ENCODE results near the gene ENOX2.

Gene ENOX2

DNA sequence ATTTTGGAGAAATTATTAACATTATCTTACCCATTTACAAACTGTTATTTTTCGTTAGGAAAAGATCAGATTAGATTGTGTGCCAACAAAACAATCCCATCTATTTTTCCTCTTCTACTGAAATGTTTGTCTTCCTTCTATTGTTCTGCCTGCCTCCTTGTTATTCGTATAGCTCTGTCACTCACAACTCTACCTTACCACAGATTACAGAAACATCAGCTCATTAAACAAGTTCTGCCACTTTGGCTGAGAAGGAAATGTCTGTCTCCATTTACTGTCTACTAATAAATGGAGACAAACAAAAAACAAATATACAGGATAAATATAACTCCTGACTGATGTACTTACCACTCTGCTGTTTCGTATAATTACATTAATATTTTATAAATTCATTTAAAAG, 211.4 kb downstream of the ENOX2 start:
- no peak for DNase-seq

DNA sequence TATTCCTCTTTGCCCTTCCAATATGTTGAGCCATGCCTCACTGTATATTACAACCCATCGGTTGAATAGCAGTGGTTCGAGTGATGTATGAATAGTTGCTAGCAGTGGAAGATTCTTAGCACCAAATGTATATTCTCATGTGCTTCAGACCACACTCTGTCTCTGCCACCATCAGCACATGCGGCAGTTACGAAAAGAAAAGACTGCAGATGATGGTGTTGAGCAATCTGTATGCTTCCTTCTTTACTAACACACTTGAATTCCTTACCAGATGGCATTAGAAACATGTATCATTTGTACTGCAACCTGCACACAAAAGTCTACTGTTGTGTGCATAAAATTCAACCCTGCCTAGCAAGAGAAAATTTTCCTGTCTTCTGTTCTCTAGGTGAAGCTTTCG, 214.6 kb downstream of the ENOX2 start:
- DNase-seq, result no peak

DNA sequence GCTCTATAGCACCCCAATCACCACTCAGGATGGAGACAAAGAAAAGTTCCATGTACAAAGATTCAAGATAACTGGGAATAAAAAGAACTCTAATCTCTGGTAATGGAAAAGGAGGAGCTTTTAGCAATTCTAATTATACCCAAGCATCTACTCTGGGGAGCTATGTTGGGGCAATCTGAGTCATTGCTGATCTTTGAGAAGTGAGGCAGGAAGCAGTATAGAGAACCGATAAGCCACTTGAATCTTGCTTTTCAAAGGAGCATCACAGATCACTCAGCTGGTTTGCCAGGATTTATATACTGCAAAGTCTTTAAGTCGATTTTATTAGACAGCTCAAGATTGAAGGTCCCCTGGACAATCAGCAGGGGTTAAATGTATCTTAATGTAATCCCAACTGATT, 220.0 kb downstream of the ENOX2 start:
- no peak for DNase-seq

DNA sequence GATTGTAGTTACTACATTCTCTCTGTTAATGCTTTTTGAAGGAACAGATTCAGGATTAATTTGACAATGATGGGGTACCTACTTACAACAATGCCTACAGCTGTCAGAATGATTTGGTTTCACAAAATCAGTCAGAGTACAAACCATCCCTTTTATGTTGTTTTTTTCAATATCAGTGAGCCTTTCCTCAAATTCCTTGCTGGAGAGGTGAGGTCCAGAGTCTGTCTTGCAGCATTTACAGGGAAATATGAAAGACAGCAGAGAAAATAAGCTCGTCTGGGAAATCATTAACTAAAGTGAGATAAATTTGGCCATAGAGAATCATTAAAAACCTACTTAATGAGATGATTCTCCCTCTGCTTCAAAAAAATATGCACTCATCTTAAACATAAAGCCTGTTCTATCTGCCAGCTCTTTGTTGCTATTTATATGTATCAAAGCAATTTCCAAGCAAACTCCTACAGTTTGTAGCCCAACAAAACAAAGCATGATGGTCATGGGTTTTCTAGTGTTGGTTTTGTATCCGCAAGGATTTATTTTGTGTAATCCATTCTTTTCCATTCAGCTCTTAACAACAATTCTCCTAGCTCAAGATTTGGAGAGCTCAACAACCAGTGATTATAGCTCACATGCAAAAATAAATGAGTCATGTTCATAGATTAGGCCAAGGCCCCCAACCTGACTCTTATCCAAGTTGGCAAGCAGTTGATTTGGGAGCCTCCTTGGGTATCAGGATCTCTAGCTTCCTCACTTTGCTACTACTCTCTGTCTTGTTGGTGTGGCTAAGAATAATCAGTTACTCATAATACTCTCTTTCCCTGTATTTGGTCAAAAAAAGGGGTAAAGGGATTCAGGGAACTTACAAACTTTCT, 222.6 kb downstream of the ENOX2 start:
- DNase-seq, result no peak

DNA sequence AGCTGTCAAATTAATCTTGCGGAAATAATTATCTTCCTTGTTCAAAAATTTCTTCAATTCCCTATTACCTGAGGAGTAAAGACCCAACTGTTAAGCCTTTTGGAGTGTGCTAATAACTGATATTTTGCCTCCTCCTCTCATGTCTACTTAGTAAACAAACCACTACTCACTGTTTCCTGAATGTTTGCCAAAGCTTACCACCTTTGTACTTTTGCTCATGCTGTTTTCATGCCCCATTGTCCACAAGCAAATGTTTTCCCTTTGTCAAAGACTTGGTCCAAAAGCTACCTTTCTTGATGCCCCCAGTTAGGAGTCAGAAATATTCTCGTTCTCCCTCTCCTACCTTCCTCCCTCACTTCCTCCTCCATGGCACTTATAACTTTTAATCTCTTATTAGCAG, 226.1 kb downstream of the ENOX2 start:
- no peak for DNase-seq

DNA sequence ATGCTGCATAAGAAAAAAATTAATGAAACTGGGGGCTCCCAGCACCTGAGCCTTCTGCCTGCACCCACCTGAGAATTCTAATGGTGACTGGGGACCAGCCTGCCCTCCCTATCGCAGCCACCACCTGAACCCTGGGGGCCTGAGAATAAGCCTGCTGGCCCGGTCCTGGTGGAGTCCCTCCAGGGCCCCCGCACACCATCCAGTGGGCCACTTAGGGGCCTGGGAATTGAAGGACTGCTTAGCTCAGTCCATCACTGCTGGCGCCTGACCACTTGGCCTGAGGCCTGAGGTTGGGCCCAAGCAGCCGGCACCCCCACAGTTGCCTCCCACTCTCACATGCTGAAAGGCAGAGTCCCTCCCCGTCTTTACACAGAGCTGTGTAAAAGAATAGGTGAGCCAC, 230.8 kb downstream of the ENOX2 start:
- DNase-seq, result no peak

DNA sequence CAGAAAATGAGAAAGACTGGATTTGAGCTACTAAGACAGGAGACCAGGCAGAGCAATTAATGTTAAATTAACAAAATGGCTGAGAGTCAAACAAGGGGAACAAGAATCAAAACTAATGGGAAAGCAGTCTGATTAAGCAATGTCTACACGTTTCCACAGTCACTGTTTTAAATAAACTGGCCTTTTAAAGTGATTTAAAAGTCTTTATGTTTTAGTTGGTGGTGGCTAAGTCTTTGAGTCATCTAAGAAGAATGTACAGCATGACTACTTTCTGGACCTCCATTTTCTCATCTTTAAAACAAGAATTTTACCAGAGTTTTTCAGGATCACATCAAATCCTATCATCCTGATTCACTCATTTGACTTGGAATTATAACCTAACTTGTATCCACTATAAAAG, 233.8 kb downstream of the ENOX2 start:
- DNase-seq, result no peak

DNA sequence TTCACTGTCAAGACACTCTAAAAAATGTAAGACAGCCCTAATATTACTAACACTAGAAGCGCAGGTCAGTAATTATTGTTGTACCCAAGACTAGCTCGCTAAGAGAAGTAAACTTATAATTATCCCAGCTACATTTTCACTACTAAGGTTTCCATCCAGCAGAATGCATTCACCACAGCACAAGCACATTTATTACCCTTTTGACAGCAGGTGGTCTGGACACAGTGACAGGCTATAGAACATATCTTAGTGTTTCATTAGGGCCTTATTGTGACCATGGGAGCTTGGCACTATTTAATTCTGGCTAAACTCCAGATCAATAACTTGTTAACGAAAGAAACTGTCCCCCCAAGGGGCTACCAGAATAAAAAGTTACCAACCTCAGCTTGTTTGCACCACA, 237.7 kb downstream of the ENOX2 start:
- no peak for DNase-seq

DNA sequence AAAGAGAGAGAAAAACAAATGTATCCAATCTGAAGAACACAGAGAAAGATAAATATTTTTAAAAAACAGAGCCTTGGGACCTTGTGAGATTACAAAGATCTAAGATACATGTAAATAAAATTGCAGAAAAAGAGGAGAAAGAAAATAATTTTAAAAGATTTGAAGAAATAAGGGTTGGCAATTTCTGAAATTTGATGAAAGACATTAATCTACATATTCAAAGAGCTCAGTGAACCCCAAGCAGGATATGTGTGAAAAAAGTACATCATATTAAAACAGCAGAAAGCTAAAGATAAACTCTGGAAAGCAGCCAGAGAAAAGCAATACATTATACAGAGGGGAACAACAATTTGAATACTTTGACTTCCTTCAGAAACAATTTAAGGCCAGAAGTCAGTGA, 244.7 kb downstream of the ENOX2 start:
- no peak for DNase-seq

DNA sequence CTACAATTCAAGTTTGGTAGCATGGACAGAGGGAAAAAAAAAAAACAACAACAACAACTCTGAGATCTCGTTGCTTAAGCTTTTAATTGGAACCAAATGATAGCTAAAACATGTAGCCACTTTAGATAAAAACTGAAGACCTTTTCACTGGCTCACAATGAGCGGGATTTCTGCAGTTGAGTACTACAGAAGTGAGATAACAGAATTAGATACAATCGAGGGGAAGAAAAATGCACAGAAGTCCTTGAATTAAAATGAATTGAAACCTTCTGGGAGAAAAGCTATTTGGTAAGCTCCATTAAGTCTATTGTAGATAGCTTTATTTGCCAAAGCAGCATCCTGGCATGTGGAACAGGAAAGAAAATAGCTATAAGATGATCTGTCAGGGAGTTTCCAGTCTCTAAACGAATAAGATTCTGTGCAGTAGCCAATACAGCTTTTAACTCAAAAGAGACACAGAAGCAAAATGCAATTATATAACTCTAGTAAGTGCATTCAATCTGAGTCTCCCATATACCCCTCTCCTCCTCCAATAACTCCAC, 248.5 kb downstream of the ENOX2 start:
- no peak for DNase-seq

DNA sequence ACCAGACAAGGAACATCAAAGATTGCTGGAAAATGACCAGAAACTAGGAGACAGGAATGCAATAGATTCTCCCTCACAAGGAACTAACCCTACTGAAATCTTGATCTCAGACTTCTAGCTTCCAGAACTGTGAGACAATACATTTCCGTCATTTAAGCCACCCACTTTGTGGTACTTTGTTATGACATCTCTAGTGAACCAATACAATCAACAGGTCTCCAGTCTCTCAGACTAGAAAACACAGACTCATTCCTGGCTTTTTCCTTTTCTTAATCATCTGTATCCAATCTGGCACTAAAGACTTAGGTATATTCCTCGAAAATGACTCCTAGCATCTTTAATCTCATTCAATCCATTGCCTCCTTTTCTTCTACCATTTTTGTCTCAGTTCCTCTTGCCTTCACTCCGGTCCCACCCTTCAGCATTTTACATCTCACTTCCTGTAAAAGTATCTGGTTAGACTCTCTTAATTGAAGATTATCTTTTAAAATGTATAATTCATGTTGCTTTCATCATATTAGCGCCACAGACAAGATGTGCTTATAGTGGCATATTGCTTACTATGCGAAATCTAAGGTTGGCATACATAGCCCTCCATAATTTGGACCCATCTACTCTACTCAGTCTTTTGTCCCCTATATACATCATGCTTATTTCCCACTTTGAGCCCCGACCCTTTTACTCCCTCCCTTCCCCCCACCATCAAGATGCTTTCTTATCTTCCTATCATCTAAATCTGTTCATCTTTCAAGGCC, 250.0 kb downstream of the ENOX2 start:
- DNase-seq, result no peak

DNA sequence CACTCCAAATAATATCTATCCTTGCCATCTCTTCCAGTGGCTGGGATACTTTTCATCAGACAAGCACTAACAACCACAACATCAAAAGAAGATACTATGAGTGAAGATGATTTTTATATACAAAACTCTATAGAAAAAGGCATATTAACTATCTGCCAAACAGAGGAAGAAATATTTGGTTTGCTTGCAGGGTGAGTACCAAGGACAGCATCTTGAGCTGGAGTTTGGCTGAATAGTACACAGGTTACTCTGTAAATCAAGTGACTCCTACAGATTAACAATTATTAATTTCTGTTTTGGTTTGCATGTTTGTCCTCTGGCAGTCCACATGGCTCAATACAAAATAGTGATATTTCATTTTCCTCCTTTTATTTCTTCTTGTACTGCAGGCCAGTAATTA, 253.3 kb downstream of the ENOX2 start:
- no peak for DNase-seq

DNA sequence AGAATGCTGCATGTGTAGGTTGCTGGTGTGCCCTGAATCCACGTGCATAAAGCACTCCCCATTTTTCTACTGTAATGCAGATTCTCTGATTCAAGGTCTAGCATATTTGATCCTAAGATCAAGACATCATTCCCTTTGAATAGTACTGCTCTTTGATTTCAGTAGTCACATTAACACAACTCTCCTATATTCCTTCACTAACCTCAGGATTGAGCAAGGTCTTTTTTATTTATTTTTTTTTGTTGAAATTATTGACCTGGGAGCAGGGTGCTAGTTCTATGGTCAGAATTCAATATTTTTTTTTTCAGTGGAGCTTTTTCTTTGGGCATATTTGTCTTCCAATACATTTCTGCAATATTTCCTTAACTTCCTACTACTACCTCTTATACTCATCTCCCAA, 255.5 kb downstream of the ENOX2 start:
- no peak for DNase-seq

DNA sequence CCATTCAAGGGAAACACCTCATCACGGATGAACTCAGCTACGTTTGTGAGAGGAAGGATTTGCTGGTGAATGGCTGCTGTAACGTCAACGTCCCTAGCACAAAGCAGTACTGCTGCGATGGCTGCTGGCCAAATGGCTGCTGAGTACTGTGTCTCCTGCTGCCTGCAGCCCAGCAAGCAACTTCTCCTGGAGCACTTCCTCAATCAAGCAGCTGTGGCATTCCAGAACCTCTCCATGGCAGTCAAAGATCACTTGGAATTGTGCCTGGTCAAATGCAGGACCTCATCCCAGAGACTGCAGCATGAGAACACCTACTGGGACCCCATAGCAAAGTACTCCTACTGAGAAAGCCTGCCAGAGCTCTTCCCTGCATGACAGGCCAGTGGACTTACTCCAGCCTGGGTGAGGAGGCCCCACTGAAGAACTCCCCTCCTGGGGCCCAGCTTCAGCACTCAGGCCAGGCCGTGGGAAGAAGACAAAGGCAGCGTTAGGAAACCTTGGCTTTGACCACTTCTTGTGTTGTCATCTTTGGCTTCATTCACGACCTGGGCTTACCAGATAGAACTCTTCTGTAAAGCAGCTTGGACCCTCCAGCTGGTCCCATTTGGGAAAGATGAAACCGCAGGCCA, 256.9 kb downstream of the ENOX2 start:
- no peak for DNase-seq

DNA sequence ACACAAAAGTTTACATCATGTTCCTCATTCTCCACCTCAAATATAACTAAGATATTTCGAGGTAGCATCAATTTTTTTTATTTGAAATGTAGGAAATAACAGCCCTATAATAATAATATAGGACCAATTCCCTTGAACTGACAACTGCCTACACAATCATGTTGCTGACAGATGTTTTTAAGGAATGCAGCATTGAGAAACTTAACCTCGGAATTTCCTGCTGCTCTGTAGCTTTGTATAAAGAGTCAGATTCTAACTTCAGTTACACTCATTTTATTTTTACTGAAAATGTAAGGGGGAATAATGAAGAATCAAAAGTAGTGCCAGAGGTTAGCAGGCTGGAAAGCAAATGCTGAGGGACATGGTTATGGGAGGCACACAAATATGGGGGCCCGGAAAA, 265.4 kb downstream of the ENOX2 start:
- DNase-seq, result no peak

DNA sequence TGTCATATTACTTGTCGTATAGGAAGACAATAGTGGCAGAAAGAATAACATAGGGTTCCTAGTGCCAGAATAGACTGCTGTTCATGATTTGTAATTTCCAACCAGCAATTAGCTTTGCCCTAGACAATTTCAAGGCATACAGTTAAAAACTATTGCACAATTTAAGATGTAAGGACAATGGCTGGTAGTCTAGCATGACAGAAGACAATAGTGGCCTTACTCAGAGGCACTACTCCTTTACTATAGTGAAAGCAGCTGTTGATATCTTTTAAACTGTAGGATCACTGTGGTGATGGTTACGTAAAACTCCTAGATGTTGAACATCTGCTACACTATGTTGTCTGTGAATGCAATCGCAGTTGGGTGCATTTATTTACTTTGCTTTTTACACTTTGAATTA, 266.7 kb downstream of the ENOX2 start:
- DNase-seq, result no peak

DNA sequence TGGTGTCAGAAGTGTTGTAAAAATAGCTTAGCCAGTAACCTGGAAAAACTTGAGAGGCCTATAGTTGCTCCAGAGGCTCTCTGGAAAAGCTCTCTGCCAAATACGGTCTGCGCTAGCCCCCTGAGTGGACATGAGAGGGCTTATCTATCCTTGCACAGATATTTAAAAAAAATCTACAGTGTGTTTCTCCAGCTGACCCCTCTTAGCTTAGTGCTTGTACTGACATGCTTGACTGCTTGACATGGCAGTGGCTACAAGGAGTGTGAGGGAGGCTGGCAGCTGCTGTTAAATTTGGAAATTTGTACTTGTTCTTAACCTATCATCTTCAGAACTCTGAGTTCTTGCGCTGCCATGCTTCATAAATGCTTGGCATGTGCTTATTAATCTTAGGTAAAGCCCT, 272.0 kb downstream of the ENOX2 start:
- DNase-seq, result no peak

DNA sequence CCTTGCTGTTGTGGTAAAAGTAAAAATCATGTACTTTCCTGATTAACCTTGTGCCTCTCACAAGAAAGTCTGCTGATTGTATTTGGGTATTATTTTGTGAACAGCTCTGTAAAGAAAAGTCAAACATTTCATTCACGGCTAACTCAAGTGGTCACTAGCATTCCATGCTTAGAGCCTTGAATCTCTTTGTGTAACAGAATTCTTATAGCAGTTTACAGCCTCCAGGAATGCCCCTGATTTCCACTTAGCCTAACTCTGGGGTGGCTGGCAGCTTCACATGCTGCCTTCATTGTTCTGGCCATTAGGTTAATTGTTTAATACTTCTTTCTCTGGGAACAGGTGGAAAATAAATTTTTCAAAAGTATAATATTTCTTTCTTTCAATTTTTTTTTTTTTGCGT, 274.5 kb downstream of the ENOX2 start:
- no peak for DNase-seq

DNA sequence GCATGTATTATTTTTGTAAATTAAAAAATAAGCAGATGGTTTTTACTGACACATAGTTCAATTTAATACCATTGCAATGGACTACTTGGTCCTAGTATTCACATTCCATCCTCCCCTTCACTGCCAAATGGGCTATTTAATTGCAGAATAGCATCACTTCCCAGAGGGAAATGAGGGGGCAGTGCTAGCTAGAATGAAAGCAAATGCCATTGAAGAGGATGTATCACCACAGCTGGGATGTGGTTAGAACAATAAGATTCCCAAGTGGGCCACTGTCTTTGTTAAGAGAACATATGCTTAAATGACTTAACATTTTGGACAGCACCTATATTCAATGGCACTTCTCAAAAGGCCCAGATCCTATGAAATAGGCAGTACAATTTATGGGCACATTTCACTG, 276.5 kb downstream of the ENOX2 start:
- no peak for DNase-seq

DNA sequence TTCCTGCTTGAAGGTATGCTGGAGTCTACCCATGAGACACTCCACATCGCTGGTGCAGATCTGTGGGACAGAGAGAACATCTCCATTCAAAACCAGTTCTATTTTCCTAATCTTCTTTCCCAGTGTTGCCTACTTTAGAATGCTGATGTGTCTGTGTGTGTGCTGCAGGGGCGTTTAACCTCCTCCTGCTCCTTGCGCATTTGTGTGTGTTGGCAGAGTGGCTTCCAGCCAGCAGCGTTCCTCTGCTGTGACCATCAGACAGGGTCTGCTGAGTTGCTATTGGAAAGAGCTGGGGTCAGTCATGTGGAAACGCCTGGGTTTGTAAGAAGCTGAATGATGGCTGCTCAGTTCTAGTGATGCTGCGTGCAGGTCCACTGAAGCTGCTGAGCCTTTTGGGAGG, 277.6 kb downstream of the ENOX2 start:
- DNase-seq, result no peak

DNA sequence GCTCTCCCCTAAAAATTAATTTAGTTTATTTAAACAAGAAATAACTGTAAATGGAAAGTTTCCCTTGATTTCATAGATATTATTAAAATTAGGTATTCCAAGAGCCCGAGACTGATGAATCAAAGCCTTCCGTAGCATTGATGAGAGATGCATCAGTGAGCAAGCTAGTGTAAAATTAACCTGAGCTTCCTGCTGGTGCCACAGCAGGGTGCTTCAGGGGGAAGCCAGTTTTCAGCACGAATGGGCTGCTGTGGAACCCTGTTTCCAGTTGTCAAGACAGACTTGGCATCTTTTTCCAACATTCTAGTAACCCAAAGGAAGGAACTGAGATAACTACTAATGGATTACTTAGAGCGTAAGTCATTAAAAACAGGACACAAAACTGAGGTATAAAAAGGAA, 279.5 kb downstream of the ENOX2 start:
- DNase-seq, result no peak

DNA sequence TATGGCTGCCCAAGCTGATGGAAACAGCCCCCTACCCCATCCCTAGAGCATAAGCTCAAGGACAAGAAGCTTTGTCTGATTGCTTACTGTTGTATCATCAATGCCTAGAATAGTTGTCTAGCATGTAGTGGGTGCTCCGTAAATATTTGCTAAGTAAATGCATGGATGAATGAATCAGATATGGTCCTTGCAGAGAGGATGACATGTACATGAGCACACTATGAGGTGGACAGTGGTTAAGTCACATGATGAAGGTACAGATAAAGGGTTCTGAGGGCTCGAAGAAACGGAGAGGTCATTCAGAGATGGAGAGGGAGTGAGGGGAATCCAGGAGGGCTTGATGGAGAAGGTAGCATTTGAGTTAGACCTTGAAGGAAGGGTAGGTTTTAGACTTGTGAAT, 287.1 kb downstream of the ENOX2 start:
- no peak for DNase-seq

DNA sequence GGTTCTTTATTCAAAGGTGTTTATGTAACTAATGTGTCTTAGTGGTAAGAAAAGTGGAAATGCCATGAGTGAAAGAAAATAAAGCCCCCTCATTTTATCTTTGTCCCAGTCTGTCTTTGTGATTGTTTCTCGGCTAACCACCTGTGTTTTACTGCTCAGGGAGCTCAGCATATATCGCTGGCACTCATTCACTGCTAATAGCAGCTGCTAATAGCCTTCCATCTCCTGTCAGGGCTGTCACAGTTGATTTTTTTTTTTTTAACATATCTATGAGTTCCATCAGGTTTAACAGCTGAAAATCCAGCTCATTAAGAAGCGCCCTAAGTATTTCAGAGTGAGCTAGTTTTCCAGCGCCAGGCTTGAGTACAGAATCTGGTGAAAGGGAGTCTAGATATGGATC, 295.6 kb downstream of the ENOX2 start:
- DNase-seq, result no peak

DNA sequence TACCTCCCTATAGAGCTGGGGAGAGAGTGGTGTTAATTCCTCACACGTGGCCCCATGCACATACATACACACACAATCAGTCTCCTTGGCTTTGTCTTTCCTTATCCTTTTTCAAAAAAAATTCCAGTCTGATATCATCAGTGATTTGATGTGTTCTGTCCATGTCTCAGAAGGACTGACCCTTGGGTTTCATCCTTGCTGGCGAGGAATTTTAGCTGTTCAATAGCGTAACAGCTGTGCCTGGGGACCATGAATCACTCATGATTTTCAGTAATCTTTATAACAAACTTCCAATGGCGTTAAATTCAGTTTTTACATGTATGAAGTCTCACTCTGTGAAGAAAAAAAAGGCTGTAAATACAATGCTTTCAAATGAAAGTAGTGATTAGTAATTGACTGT, 296.6 kb downstream of the ENOX2 start:
- no peak for DNase-seq
